GM23338 (cell line): ENCODE data around the gene MYO3B. TPM values are rescaled to one million over a fixed set of nuclear protein-coding genes. Genes with fewer than 3 reads are reported as not detected.
A peak's percentile ranks its signal among the peaks of the same experiment; 100 is the strongest.

Experiments
- ATAC-seq: fragments of 200-7000 bp; cut with Tn5 transposase; 3 replicates; pipeline ENCODE4 v1.9.1; 2020
- DNase-seq: peaks from one replicate; pipeline ENCODE4 v3.0.0-alpha.2; 2015; ENCODE audit warnings: low spot score
- H2AFZ ChIP-seq: fragments of 200-600 bp; sonication (generic); 2 replicates; pipeline ENCODE4 v1.8.0; 2016; ENCODE audit warnings: antibody characterized with exemption, mild to moderate bottlenecking, moderate library complexity
- H3F3A ChIP-seq: fragments of 200-600 bp; sonication (generic); replicated peaks from 2 replicates; pipeline ENCODE4 v1.8.0; 2017; ENCODE audit warnings: antibody characterized with exemption, mixed run types, low read depth
- H3K27ac ChIP-seq: fragments of 200-600 bp; sonication (generic); 2 replicates; pipeline ENCODE4 v1.6.1; 2016; ENCODE audit warnings: low read depth
- H3K27me3 ChIP-seq: fragments of 200-600 bp; sonication (generic); 2 replicates; pipeline ENCODE4 v1.8.0; 2016; ENCODE audit warnings: mild to moderate bottlenecking, mixed run types, moderate library complexity; ENCODE audit not compliant: insufficient read depth
- H3K36me3 ChIP-seq: fragments of 200-600 bp; sonication (generic); 2 replicates; pipeline ENCODE4 v1.8.0; 2016; ENCODE audit warnings: mild to moderate bottlenecking; ENCODE audit not compliant: insufficient read depth
- H3K4me1 ChIP-seq: fragments of 200-600 bp; sonication (generic); 2 replicates; pipeline ENCODE4 v1.8.0; 2016; ENCODE audit warnings: mild to moderate bottlenecking, moderate library complexity; ENCODE audit not compliant: insufficient read depth
- H3K4me2 ChIP-seq: fragments of 200-600 bp; sonication (generic); 2 replicates; pipeline ENCODE4 v1.7.1; 2017; ENCODE audit warnings: mixed run types
- H3K4me3 ChIP-seq: fragments of 200-600 bp; sonication (generic); 2 replicates; pipeline ENCODE4 v1.6.1; 2016; ENCODE audit warnings: mixed run types
- H3K79me2 ChIP-seq: fragments of 200-600 bp; sonication (generic); replicated peaks from 2 replicates; pipeline ENCODE4 v1.8.0; 2017; ENCODE audit warnings: mild to moderate bottlenecking; ENCODE audit not compliant: insufficient read depth
- H3K9me2 ChIP-seq: fragments of 200-600 bp; sonication (generic); 2 replicates; pipeline ENCODE4 v1.8.0; 2017; ENCODE audit not compliant: insufficient read depth
- H4K20me1 ChIP-seq: fragments of 200-600 bp; sonication (generic); replicated peaks from 2 replicates; pipeline ENCODE4 v1.8.0; 2017; ENCODE audit warnings: mild to moderate bottlenecking; ENCODE audit not compliant: insufficient read depth
- H3K27ac Mint-ChIP-seq: 2 replicates; pipeline ENCODE4 v1.8.0; 2020; ENCODE audit warnings: inconsistent platforms, mild to moderate bottlenecking, moderate library complexity, mixed read lengths
- H3K27me3 Mint-ChIP-seq: 3 replicates; pipeline ENCODE4 v1.8.0; 2022; ENCODE audit warnings: low read depth, mild to moderate bottlenecking, moderate library complexity, mixed read lengths, inconsistent platforms; ENCODE audit not compliant: insufficient read depth, poor library complexity
- H3K36me3 Mint-ChIP-seq: 3 replicates; pipeline ENCODE4 v1.8.0; 2021; ENCODE audit warnings: low read depth, mild to moderate bottlenecking, inconsistent platforms, moderate library complexity, mixed read lengths
- H3K4me1 Mint-ChIP-seq: 3 replicates; pipeline ENCODE4 v1.8.0; 2020; ENCODE audit warnings: mild to moderate bottlenecking, inconsistent platforms, mixed read lengths
- H3K4me3 Mint-ChIP-seq: 3 replicates; pipeline ENCODE4 v1.8.0; 2021; ENCODE audit warnings: moderate library complexity, mild to moderate bottlenecking, inconsistent platforms, mixed read lengths
- H3K9me3 Mint-ChIP-seq: 3 replicates; pipeline ENCODE4 v1.8.0; 2020; ENCODE audit warnings: moderate library complexity, mild to moderate bottlenecking, inconsistent platforms, mixed read lengths
- CREB1 ChIP-seq: fragments of 250-450 bp; sonication (Bioruptor Pico); IDR thresholded peaks from 2 replicates; pipeline ENCODE4 v1.5.0; 2020; ENCODE audit warnings: low read depth, mild to moderate bottlenecking, moderate library complexity
- EZH2 ChIP-seq: fragments of 200-600 bp; sonication (generic); IDR thresholded peaks from one replicate; pipeline ENCODE4 v1.8.0; 2017; ENCODE audit warnings: antibody characterized with exemption, mild to moderate bottlenecking, low read depth; ENCODE audit not compliant: unreplicated experiment
- EZH2phosphoT487 ChIP-seq: fragments of 200-600 bp; sonication (generic); IDR thresholded peaks from one replicate; pipeline ENCODE4 v1.8.1; 2018; ENCODE audit warnings: antibody characterized with exemption; ENCODE audit not compliant: unreplicated experiment
- JUNB ChIP-seq: IDR thresholded peaks from one replicate; pipeline ENCODE4 v1.6.1; 2016; ENCODE audit warnings: antibody characterized with exemption; ENCODE audit not compliant: unreplicated experiment
- NANOG ChIP-seq: IDR thresholded peaks from 2 replicates; pipeline ENCODE4 v1.6.1; 2016; ENCODE audit warnings: antibody characterized with exemption, borderline replicate concordance
- POLR2AphosphoS5 ChIP-seq: IDR thresholded peaks from 2 replicates; pipeline ENCODE4 v1.6.1; 2016; ENCODE audit warnings: antibody characterized with exemption, low read depth
- STAT1 ChIP-seq: IDR thresholded peaks from one replicate; pipeline ENCODE4 v1.6.1; 2016; ENCODE audit warnings: antibody characterized with exemption; ENCODE audit not compliant: unreplicated experiment
- ZNF114 ChIP-seq: fragments of 250-450 bp; sonication (Bioruptor Pico); IDR thresholded peaks from 2 replicates; pipeline ENCODE4 v1.5.0; 2020; ENCODE audit warnings: mild to moderate bottlenecking, moderate library complexity
- ZNF331 ChIP-seq: fragments of 250-450 bp; sonication (Bioruptor Pico); IDR thresholded peaks from 2 replicates; pipeline ENCODE4 v1.5.0; 2020; ENCODE audit warnings: low read depth, mild to moderate bottlenecking, moderate library complexity
- polyA plus RNA-seq: library from polyadenylated mRNA; unstranded; fragments of >200 nt; fragmentation: Nextera tagmentation; extraction: Ambion mirVana; gene quantifications from 2 replicates; pipeline ENCODE4 v1.2.1, GENCODE V29; 2016
- total RNA-seq: library from RNA; depleted of rRNA; stranded (reverse); fragments of >200 nt; shearing (Covaris generic); gene quantifications from 2 replicates; pipeline ENCODE4 v1.2.3, GENCODE V29; 2014
- TF ChIP-seq, protein P1 (sequence below), 2 experiments: fragments of 200-600 bp in 1 of 2; sonication (generic) in 1 of 2; conservative IDR thresholded peaks; 2 replicates each; pipeline versions ENCODE4 v1.5.1 to v1.6.1; 2016 to 2017; ENCODE audit warnings: antibody characterized with exemption in 2 of 2, low read depth in 2 of 2, mild to moderate bottlenecking in 2 of 2, moderate library complexity in 1 of 2
- TF ChIP-seq, protein P2 (sequence below): fragments of 250-450 bp; sonication (Bioruptor Pico); IDR thresholded peaks from 2 replicates; pipeline ENCODE4 v1.5.0; 2020; ENCODE audit warnings: mild to moderate bottlenecking, moderate library complexity
- TF ChIP-seq, protein P3 (sequence below): IDR thresholded peaks from 2 replicates; pipeline ENCODE4 v1.6.1; 2016; ENCODE audit warnings: antibody characterized with exemption
- TF ChIP-seq, protein P4 (sequence below): IDR thresholded peaks from one replicate; pipeline ENCODE4 v1.6.1; 2018; ENCODE audit warnings: antibody characterized with exemption; ENCODE audit not compliant: unreplicated experiment

The MYO3B gene
- total and polyA plus RNA-seq, 2 experiments from 2014 or later, result 0.42 TPM; not detected in 1

DNA sequence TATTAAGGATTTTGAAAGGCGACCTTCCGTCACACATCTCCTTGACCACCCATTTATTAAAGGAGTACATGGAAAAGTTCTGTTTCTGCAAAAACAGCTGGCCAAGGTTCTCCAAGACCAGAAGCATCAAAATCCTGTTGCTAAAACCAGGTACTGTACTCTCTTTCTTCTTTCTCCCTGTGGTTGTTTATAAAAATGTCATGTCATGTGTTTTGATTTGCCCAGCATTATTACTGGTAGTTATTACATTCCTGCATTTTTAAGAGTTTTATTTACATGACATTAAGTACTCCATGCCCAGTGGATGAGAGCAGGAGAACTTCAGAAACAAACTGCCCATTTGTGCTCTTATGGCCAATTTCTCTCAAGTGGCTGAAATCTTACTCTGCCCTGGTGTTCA, 191.3 kb downstream of the MYO3B start:
- Histone ChIP-seq H3K9me2 (no peaks in the 10 kb centered on the region; the same call in 1 of the 2 replicates), H3K4me3 (no peak overlapping the region), H3K4me2 (0 out of 2 replicates have a peak overlapping the region, but pooled peaks have one; percentile 24), H3F3A (no peaks in the 10 kb centered on the region), H2AFZ (no peak overlapping the region), H3K79me2 (no peaks in the 10 kb centered on the region), H4K20me1 (no peaks in the 10 kb centered on the region), H3K27me3 (no peaks in the 10 kb centered on the region), H3K27ac (no peak overlapping the region), H3K4me1 (peaks cover 51% of the 10 kb centered on the region), H3K36me3 (no peaks in the 10 kb centered on the region)
- DNase-seq (no peak), ATAC-seq (no peak)
- H3K4me3 Mint-ChIP-seq, result no peak overlapping the region
- H3K36me3 Mint-ChIP-seq, result no peaks in the 10 kb centered on the region
- no peaks in the 10 kb centered on the region for H3K27me3 Mint-ChIP-seq
- H3K9me3 Mint-ChIP-seq, result no peaks in the 10 kb centered on the region
- TF ChIP-seq, protein P1, sequence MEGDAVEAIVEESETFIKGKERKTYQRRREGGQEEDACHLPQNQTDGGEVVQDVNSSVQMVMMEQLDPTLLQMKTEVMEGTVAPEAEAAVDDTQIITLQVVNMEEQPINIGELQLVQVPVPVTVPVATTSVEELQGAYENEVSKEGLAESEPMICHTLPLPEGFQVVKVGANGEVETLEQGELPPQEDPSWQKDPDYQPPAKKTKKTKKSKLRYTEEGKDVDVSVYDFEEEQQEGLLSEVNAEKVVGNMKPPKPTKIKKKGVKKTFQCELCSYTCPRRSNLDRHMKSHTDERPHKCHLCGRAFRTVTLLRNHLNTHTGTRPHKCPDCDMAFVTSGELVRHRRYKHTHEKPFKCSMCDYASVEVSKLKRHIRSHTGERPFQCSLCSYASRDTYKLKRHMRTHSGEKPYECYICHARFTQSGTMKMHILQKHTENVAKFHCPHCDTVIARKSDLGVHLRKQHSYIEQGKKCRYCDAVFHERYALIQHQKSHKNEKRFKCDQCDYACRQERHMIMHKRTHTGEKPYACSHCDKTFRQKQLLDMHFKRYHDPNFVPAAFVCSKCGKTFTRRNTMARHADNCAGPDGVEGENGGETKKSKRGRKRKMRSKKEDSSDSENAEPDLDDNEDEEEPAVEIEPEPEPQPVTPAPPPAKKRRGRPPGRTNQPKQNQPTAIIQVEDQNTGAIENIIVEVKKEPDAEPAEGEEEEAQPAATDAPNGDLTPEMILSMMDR (conservative IDR thresholded peaks at IDR 0.05; ENCODE audit: low read depth in 2 of 2), result no peak
- TF ChIP-seq, protein P2, sequence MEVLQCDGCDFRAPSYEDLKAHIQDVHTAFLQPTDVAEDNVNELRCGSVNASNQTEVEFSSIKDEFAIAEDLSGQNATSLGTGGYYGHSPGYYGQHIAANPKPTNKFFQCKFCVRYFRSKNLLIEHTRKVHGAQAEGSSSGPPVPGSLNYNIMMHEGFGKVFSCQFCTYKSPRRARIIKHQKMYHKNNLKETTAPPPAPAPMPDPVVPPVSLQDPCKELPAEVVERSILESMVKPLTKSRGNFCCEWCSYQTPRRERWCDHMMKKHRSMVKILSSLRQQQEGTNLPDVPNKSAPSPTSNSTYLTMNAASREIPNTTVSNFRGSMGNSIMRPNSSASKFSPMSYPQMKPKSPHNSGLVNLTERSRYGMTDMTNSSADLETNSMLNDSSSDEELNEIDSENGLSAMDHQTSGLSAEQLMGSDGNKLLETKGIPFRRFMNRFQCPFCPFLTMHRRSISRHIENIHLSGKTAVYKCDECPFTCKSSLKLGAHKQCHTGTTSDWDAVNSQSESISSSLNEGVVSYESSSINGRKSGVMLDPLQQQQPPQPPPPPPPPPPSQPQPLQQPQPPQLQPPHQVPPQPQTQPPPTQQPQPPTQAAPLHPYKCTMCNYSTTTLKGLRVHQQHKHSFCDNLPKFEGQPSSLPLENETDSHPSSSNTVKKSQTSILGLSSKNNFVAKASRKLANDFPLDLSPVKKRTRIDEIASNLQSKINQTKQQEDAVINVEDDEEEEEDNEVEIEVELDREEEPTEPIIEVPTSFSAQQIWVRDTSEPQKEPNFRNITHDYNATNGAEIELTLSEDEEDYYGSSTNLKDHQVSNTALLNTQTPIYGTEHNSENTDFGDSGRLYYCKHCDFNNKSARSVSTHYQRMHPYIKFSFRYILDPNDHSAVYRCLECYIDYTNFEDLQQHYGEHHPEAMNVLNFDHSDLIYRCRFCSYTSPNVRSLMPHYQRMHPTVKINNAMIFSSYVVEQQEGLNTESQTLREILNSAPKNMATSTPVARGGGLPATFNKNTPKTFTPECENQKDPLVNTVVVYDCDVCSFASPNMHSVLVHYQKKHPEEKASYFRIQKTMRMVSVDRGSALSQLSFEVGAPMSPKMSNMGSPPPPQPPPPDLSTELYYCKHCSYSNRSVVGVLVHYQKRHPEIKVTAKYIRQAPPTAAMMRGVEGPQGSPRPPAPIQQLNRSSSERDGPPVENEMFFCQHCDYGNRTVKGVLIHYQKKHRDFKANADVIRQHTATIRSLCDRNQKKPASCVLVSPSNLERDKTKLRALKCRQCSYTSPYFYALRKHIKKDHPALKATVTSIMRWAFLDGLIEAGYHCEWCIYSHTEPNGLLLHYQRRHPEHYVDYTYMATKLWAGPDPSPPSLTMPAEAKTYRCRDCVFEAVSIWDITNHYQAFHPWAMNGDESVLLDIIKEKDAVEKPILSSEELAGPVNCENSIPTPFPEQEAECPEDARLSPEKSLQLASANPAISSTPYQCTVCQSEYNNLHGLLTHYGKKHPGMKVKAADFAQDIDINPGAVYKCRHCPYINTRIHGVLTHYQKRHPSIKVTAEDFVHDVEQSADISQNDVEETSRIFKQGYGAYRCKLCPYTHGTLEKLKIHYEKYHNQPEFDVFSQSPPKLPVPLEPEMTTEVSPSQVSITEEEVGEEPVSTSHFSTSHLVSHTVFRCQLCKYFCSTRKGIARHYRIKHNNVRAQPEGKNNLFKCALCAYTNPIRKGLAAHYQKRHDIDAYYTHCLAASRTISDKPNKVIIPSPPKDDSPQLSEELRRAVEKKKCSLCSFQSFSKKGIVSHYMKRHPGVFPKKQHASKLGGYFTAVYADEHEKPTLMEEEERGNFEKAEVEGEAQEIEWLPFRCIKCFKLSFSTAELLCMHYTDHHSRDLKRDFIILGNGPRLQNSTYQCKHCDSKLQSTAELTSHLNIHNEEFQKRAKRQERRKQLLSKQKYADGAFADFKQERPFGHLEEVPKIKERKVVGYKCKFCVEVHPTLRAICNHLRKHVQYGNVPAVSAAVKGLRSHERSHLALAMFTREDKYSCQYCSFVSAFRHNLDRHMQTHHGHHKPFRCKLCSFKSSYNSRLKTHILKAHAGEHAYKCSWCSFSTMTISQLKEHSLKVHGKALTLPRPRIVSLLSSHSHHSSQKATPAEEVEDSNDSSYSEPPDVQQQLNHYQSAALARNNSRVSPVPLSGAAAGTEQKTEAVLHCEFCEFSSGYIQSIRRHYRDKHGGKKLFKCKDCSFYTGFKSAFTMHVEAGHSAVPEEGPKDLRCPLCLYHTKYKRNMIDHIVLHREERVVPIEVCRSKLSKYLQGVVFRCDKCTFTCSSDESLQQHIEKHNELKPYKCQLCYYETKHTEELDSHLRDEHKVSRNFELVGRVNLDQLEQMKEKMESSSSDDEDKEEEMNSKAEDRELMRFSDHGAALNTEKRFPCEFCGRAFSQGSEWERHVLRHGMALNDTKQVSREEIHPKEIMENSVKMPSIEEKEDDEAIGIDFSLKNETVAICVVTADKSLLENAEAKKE, result no peak
- TF ChIP-seq, protein P3, sequence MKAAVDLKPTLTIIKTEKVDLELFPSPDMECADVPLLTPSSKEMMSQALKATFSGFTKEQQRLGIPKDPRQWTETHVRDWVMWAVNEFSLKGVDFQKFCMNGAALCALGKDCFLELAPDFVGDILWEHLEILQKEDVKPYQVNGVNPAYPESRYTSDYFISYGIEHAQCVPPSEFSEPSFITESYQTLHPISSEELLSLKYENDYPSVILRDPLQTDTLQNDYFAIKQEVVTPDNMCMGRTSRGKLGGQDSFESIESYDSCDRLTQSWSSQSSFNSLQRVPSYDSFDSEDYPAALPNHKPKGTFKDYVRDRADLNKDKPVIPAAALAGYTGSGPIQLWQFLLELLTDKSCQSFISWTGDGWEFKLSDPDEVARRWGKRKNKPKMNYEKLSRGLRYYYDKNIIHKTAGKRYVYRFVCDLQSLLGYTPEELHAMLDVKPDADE, result no peak
- TF ChIP-seq JUNB (no peak), CREB1 (no peak), ZNF331 (no peak), STAT1 (no peak), POLR2AphosphoS5 (no peak), ZNF114 (CRISPR knock-in tag) (no peak), EZH2phosphoT487 (no peak), NANOG (no peak), EZH2 (no peak)
- TF ChIP-seq, protein P4, sequence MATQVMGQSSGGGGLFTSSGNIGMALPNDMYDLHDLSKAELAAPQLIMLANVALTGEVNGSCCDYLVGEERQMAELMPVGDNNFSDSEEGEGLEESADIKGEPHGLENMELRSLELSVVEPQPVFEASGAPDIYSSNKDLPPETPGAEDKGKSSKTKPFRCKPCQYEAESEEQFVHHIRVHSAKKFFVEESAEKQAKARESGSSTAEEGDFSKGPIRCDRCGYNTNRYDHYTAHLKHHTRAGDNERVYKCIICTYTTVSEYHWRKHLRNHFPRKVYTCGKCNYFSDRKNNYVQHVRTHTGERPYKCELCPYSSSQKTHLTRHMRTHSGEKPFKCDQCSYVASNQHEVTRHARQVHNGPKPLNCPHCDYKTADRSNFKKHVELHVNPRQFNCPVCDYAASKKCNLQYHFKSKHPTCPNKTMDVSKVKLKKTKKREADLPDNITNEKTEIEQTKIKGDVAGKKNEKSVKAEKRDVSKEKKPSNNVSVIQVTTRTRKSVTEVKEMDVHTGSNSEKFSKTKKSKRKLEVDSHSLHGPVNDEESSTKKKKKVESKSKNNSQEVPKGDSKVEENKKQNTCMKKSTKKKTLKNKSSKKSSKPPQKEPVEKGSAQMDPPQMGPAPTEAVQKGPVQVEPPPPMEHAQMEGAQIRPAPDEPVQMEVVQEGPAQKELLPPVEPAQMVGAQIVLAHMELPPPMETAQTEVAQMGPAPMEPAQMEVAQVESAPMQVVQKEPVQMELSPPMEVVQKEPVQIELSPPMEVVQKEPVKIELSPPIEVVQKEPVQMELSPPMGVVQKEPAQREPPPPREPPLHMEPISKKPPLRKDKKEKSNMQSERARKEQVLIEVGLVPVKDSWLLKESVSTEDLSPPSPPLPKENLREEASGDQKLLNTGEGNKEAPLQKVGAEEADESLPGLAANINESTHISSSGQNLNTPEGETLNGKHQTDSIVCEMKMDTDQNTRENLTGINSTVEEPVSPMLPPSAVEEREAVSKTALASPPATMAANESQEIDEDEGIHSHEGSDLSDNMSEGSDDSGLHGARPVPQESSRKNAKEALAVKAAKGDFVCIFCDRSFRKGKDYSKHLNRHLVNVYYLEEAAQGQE, result no peak
- H3K27ac Mint-ChIP-seq, result no peak overlapping the region
- H3K4me1 Mint-ChIP-seq, result peaks cover 61% of the 10 kb centered on the region
